HepG2 (cell line): ENCODE results near the gene WWC2. TPM values are rescaled to one million over a fixed set of nuclear protein-coding genes. Genes with fewer than 3 reads are reported as not detected.

ENCODE experiments used
- ATAC-seq: fragments of 200-7000 bp; cut with Tn5 transposase; 3 replicates; pipeline ENCODE4 v1.9.1; 2020; ENCODE audit warnings: mild to moderate bottlenecking, moderate library complexity
- BruUV-seq: library from RNA; stranded (reverse); fragments of 400-500 nt; replicated peaks from 2 replicates; lab custom pipeline; 2021; lab: Mats Ljungman, UMichigan
- CTCF ChIA-PET: fragments of 300-600 bp; formaldehyde crosslinking; extraction: SDS; loops from one replicate; lab custom pipeline; 2021; ENCODE audit warnings: low total read pairs, inconsistent platforms, low intra/inter-chr PET ratio; lab: Yijun Ruan, JAX
- POLR2A ChIA-PET: fragments of 350-600 bp; sonication (Branson Sonifier 250); formaldehyde crosslinking; loops from one replicate; lab custom pipeline; 2020; ENCODE audit warnings: antibody characterized with exemption, inconsistent platforms; lab: Yijun Ruan, JAX
- DNase-seq: peaks from one replicate; pipeline ENCODE4 v3.0.0-alpha.2; 2015; ENCODE audit warnings: low spot score
- FAIRE-seq: peaks from 3 replicates; lab custom pipeline; 2011; peaks lifted over from hg19 to GRCh38; lab: Jason Lieb, UNC
- H2AFZ ChIP-seq: one replicate; pipeline ENCODE4 v1.6.1; 2011; ENCODE audit warnings: low read length, inconsistent platforms
- H3K27ac ChIP-seq: fragments of 300-600 bp; 3 replicates; pipeline ENCODE4 v1.8.0; 2011; ENCODE audit warnings: mixed run types, mild to moderate bottlenecking, mixed read lengths, low read length, inconsistent platforms; ENCODE audit not compliant: insufficient read depth; ENCODE audit errors: extremely low read length
- H3K27me3 ChIP-seq, 2 experiments: fragments of 200-600 bp in 1 of 2; 2 replicates in 1 of 2; 3 replicates in 1 of 2; pipeline versions ENCODE4 v1.6.0 to v1.8.0; 2011; ENCODE audit warnings: low read length in 2 of 2, mild to moderate bottlenecking in 2 of 2, moderate library complexity in 2 of 2, inconsistent platforms in 1 of 2; ENCODE audit not compliant: insufficient read depth in 2 of 2, control insufficient read depth in 1 of 2
- H3K36me3 ChIP-seq, 2 experiments: fragments of 200-600 bp in 1 of 2; replicated peaks in 1 of 2; 2 replicates in 1 of 2; 3 replicates in 1 of 2; pipeline versions ENCODE4 v1.5.1 to v1.8.0; 2011; ENCODE audit warnings: low read length in 2 of 2, inconsistent platforms in 1 of 2; ENCODE audit not compliant: insufficient read depth in 2 of 2, control insufficient read depth in 1 of 2
- H3K4me1 ChIP-seq: 2 replicates; pipeline ENCODE4 v1.5.1; 2012; ENCODE audit warnings: low read length, inconsistent platforms; ENCODE audit not compliant: insufficient read depth
- H3K4me2 ChIP-seq: 2 replicates; pipeline ENCODE4 v1.6.0; 2011; ENCODE audit warnings: low read depth, low read length, inconsistent platforms
- H3K4me3 ChIP-seq, 3 experiments: fragments of 200-600 bp in 1 of 3; sonication (generic), shearing (Covaris generic) in 1 of 3; replicated peaks in 1 of 3; 2 replicates each; pipeline ENCODE4 v1.5.1; 2011 to 2016; ENCODE audit warnings: low read length in 3 of 3, inconsistent platforms in 2 of 3, low read depth in 2 of 3, mild to moderate bottlenecking in 2 of 3, control low read depth in 1 of 3, mixed read lengths in 1 of 3; ENCODE audit not compliant: insufficient read depth in 1 of 3
- H3K79me2 ChIP-seq: one replicate; pipeline ENCODE4 v1.6.1; 2011; ENCODE audit warnings: low read length, inconsistent platforms; ENCODE audit not compliant: insufficient read depth
- H3K9ac ChIP-seq: 2 replicates; pipeline ENCODE4 v1.6.0; 2011; ENCODE audit warnings: mild to moderate bottlenecking, low read depth, low read length, inconsistent platforms; ENCODE audit not compliant: insufficient read depth
- H3K9me3 ChIP-seq: 2 replicates; pipeline ENCODE4 v1.5.1; 2012; ENCODE audit warnings: mild to moderate bottlenecking, low read length
- H4K20me1 ChIP-seq: 2 replicates; pipeline ENCODE4 v1.6.0; 2011; ENCODE audit warnings: inconsistent platforms, mild to moderate bottlenecking, low read length, moderate library complexity; ENCODE audit not compliant: insufficient read depth
- CBX2 ChIP-seq, 2 experiments: fragments of 200-600 bp in 1 of 2; sonication (generic); formaldehyde crosslinking in 1 of 2; IDR thresholded peaks; 2 replicates each; pipeline versions ENCODE4 v1.7.0 to v1.8.1; 2018 to 2022; ENCODE audit warnings: low read depth in 2 of 2, low read length in 1 of 2, mild to moderate bottlenecking in 1 of 2, missing genetic modification reagents in 1 of 2
- CEBPB ChIP-seq: IDR thresholded peaks from 2 replicates; pipeline ENCODE4 v1.6.1; 2011; ENCODE audit warnings: low read depth, low read length, improper control_type of control experiment, borderline replicate concordance
- ELF3 ChIP-seq: IDR thresholded peaks from 2 replicates; pipeline ENCODE4 v1.6.1; 2016; ENCODE audit warnings: missing genetic modification reagents, missing compliant biosample characterization
- KLF9 ChIP-seq: IDR thresholded peaks from 2 replicates; pipeline ENCODE4 v1.6.1; 2016; ENCODE audit warnings: low read depth
- RBAK ChIP-seq: sonication (generic); formaldehyde crosslinking; IDR thresholded peaks from 2 replicates; pipeline ENCODE4 v1.5.1; 2020; ENCODE audit warnings: mild to moderate bottlenecking, missing genetic modification reagents
- ZNF235 ChIP-seq: sonication (generic); formaldehyde crosslinking; IDR thresholded peaks from 2 replicates; pipeline ENCODE4 v1.8.1; 2023; ENCODE audit warnings: mild to moderate bottlenecking, missing genetic modification reagents, borderline replicate concordance
- ZNF44 ChIP-seq: sonication (generic); formaldehyde crosslinking; IDR thresholded peaks from 2 replicates; pipeline ENCODE4 v1.5.1; 2020; ENCODE audit warnings: mild to moderate bottlenecking, missing genetic modification reagents
- ZSCAN20 ChIP-seq: sonication (generic); formaldehyde crosslinking; IDR thresholded peaks from 2 replicates; pipeline ENCODE4 v1.4.0; 2020; ENCODE audit warnings: missing genetic modification reagents, mild to moderate bottlenecking, borderline replicate concordance
- WGBS: methylation state at CpG from one replicate; pipeline ENCODE4 v1.1.6; 2017; ENCODE audit warnings: low lambda C conversion rate; 5-methylcytosine and 5-hydroxymethylcytosine counted together
- in situ Hi-C: cut with HindIII; loops from 2 replicates; pipeline ENCODE4 v1.10.0; 2017; ENCODE audit warnings: low pct_unique_long_range_greater_than_20kb; ENCODE audit not compliant: extremely low pct_ligation_motif_present
- intact Hi-C: fragments of 100-400 bp; cut with micrococcal nuclease; formaldehyde crosslinking; loops from one replicate; pipeline ENCODE4 v1.10.0; 2022; ENCODE audit not compliant: unreplicated experiment
- polyA plus RNA-seq, 8 experiments: library from polyadenylated mRNA; depleted of rRNA in 3 of 8; stranded (reverse) in 7 of 8; unstranded in 1 of 8; fragments of >200 nt; fragmentation: Illumina TruSeq in 4 of 8; extraction: Trizol in 4 of 8; gene quantifications; 2 replicates each; pipeline versions ENCODE4 v1.2.1 to v1.2.3, GENCODE V29; 2011 to 2016; ENCODE audit warnings: low read depth in 4 of 8, missing spikeins in 1 of 8, mixed read lengths in 1 of 8; ENCODE audit not compliant: insufficient read depth in 1 of 8
- total RNA-seq, 5 experiments: library from RNA; depleted of rRNA; stranded (reverse); fragments of >200 nt; fragmentation: Illumina TruSeq; extraction: Trizol; gene quantifications; 2 replicates each; pipeline ENCODE4 v1.2.3, GENCODE V29; 2016; ENCODE audit warnings: low read depth in 1 of 5
- TF ChIP-seq, protein P1 (sequence below): sonication (generic); formaldehyde crosslinking; IDR thresholded peaks from 2 replicates; pipeline ENCODE4 v1.8.0; 2022; ENCODE audit warnings: mild to moderate bottlenecking, missing genetic modification reagents, moderate library complexity
- TF ChIP-seq, protein P2 (sequence below): sonication (generic); formaldehyde crosslinking; IDR thresholded peaks from 2 replicates; pipeline ENCODE4 v1.4.0; 2020; ENCODE audit warnings: mild to moderate bottlenecking, missing genetic modification reagents, borderline replicate concordance
- TF ChIP-seq, protein P3 (sequence below): sonication (generic); formaldehyde crosslinking; IDR thresholded peaks from 2 replicates; pipeline ENCODE4 v1.4.0; 2020; ENCODE audit warnings: mild to moderate bottlenecking, missing genetic modification reagents
- TF ChIP-seq, protein P4 (sequence below): IDR thresholded peaks from 2 replicates; pipeline ENCODE4 v1.6.1; 2016; ENCODE audit warnings: low read depth, borderline replicate concordance

The WWC2 gene
- total and polyA plus RNA-seq, 2 of the 13 experiments (the other 11 are each of a cell fraction or from before 2014, with no cell fraction given) = 40.0 to 50.1 TPM

DNA sequence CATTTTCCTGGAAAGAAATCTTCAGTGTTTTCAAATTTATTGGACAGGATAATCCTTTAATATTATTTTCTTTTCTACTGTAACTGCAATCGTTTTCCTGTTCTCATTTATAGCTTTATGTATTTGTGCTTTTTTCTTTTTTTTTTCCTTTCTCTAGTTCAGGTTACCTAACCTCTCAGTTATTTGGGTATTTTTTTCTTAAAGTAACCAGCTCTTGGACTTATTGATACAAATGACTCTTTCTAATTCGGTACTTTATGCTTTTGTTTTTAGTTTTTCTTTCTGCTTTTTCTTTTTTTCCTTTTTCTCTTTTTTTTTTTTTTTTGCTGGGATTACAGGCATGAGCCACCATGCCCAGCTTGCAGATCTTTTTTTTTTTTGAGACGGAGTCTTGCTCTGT, 25.2 kb downstream of the WWC2 start (continued):
- TF ChIP-seq, protein P1, sequence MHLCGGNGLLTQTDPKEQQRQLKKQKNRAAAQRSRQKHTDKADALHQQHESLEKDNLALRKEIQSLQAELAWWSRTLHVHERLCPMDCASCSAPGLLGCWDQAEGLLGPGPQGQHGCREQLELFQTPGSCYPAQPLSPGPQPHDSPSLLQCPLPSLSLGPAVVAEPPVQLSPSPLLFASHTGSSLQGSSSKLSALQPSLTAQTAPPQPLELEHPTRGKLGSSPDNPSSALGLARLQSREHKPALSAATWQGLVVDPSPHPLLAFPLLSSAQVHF (CRISPR knock-in tag) = no peak

DNA sequence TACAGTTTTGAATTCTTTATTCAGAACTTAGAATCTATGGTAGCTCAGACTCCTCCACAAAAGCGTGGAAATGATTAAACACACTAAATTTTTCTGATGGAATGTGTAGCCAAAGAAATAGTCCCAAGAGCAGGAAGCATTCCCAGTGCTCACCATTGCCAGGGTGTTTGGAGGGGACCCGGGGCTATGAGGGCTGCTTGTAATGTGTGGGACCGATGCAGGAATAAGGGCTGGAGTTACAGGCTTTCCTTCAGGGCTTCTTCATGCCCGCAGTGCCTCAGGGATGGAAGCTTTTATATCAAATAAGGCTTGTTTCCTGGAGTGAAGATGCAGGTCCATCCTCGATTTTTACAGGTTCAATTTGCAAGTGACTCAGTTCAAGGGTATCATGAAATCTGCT, 25.8 kb downstream of the WWC2 start:
- Histone ChIP-seq H3K4me3 (no peak overlapping the region), H3K9me3 (no peaks in the 10 kb centered on the region), H3K4me2 (no peak overlapping the region), H3K27me3 (no peaks in the 10 kb centered on the region), H4K20me1 (peaks cover 68% of the 10 kb centered on the region), H2AFZ (no peak overlapping the region), H3K36me3 (peaks cover 0 to 1% of the 10 kb centered on the region in 2 experiments; a peak in 1 of 5 replicates), H3K9ac (no peak overlapping the region), H3K27ac (no peak overlapping the region), H3K4me1 (peaks cover 31% of the 10 kb centered on the region), H3K79me2 (peaks cover 98% of the 10 kb centered on the region)
- intact Hi-C loops = no loop called here
- ATAC-seq = no peak
- TF ChIP-seq, protein P2, sequence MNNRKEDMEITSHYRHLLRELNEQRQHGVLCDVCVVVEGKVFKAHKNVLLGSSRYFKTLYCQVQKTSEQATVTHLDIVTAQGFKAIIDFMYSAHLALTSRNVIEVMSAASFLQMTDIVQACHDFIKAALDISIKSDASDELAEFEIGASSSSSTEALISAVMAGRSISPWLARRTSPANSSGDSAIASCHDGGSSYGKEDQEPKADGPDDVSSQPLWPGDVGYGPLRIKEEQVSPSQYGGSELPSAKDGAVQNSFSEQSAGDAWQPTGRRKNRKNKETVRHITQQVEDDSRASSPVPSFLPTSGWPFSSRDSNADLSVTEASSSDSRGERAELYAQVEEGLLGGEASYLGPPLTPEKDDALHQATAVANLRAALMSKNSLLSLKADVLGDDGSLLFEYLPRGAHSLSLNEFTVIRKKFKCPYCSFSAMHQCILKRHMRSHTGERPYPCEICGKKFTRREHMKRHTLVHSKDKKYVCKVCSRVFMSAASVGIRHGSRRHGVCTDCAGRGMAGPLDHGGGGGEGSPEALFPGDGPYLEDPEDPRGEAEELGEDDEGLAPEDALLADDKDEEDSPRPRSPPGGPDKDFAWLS (CRISPR knock-in tag) = no peak
- TF ChIP-seq ZNF235 = no peak
- TF ChIP-seq, protein P3, sequence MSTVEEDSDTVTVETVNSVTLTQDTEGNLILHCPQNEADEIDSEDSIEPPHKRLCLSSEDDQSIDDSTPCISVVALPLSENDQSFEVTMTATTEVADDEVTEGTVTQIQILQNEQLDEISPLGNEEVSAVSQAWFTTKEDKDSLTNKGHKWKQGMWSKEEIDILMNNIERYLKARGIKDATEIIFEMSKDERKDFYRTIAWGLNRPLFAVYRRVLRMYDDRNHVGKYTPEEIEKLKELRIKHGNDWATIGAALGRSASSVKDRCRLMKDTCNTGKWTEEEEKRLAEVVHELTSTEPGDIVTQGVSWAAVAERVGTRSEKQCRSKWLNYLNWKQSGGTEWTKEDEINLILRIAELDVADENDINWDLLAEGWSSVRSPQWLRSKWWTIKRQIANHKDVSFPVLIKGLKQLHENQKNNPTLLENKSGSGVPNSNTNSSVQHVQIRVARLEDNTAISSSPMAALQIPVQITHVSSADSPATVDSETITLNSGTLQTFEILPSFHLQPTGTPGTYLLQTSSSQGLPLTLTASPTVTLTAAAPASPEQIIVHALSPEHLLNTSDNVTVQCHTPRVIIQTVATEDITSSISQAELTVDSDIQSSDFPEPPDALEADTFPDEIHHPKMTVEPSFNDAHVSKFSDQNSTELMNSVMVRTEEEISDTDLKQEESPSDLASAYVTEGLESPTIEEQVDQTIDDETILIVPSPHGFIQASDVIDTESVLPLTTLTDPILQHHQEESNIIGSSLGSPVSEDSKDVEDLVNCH = no peak
- no peak for TF ChIP-seq CEBPB
- no peak for TF ChIP-seq ZNF44 (CRISPR knock-in tag)
- no peak for TF ChIP-seq RBAK
- TF ChIP-seq, protein P4, sequence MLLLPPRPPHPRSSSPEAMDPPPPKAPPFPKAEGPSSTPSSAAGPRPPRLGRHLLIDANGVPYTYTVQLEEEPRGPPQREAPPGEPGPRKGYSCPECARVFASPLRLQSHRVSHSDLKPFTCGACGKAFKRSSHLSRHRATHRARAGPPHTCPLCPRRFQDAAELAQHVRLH (CRISPR knock-in tag) = no peak
- TF ChIP-seq ELF3 (CRISPR knock-in tag) = no peak
- TF ChIP-seq KLF9 (CRISPR knock-in tag) = no peak
- TF ChIP-seq ZSCAN20 (CRISPR knock-in tag) = no peak
- TF ChIP-seq CBX2 (IDR thresholded peaks at IDR 0.05; ENCODE audit: low read depth, low read length) = no peak
- no peak for TF ChIP-seq CBX2 (CRISPR knock-in tag; IDR thresholded peaks at IDR 0.05; ENCODE audit: low read depth)
- CTCF ChIA-PET = no interaction called here
- FAIRE-seq = no peak
- POLR2A ChIA-PET = no interaction called here
- 94% methylated on average over 5 of the region's 5 CpGs for WGBS
- in situ Hi-C loops = no loop called here
- BruUV-seq = no TSS peak
- DNase-seq = no peak
